ENCODE measurements around the gene OR1L8. TPM values are rescaled to one million over a fixed set of nuclear protein-coding genes. Genes with fewer than 3 reads are reported as not detected.

Gene OR1L8
- total RNA-seq, 1 donor from 2014 or later, result 0.74 TPM

DNA sequence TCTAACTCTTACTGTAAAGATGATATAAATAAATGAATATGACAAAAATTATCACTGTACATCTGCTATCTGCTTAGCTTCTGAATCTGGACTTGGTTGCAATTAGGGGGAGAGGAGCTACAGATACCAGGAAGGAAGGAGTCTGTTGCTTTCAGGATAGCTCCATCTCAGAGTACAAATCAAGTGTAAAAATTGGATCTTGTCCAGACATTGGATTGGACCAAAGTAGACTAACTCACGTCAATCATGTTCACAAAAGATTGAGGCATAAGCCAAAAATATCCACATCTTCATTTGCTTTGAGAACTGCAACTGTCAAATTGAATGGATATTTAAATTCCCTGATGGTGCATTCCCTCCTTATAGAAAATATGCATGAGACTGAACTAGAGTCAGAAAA is 22.5 kb upstream of the OR1L8 start:
- DNase-seq (ENCODE audit: extremely low spot score in 2 of 2), result no peak
- H3K9me3 ChIP-seq, result no peaks in the 10 kb centered on the region
- no peaks in the 10 kb centered on the region for H3K27me3 ChIP-seq
- no peaks in the 10 kb centered on the region for H3K4me1 ChIP-seq
- H3K27ac ChIP-seq, result no peak overlapping the region
- TF ChIP-seq POLR2AphosphoS5 (IDR thresholded peaks at IDR 0.05; ENCODE audit: insufficient read depth in 1 of 2, low read depth in 1 of 2) (no peak), POLR2A (IDR thresholded peaks at IDR 0.05) (no peak)
- TF ChIP-seq, protein P1, sequence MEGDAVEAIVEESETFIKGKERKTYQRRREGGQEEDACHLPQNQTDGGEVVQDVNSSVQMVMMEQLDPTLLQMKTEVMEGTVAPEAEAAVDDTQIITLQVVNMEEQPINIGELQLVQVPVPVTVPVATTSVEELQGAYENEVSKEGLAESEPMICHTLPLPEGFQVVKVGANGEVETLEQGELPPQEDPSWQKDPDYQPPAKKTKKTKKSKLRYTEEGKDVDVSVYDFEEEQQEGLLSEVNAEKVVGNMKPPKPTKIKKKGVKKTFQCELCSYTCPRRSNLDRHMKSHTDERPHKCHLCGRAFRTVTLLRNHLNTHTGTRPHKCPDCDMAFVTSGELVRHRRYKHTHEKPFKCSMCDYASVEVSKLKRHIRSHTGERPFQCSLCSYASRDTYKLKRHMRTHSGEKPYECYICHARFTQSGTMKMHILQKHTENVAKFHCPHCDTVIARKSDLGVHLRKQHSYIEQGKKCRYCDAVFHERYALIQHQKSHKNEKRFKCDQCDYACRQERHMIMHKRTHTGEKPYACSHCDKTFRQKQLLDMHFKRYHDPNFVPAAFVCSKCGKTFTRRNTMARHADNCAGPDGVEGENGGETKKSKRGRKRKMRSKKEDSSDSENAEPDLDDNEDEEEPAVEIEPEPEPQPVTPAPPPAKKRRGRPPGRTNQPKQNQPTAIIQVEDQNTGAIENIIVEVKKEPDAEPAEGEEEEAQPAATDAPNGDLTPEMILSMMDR (IDR thresholded peaks at IDR 0.05), result no peak
- H3K36me3 ChIP-seq, result no peaks in the 10 kb centered on the region
- intact Hi-C loops (cut with DNase I), result no loop called here
- no peak overlapping the region for H3K4me3 ChIP-seq

DNA sequence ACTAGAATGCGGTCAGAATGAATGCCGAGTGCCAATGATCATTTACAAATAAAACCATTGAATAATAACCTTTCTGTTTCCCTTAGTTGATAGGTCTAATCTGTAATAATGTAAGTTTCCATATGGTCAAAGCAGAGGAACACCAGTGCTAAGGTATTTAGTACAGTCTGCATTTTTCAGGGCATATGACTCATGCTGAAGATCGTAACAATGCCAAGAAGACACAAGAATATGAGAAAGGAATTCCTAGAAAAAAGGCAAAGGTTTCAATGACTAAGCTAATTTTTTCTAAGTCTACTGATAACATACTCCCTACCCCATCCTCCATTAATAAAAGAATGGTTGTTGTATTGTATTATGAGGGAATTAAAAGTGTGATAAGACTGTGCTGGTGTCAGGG is 2.8 kb downstream of the OR1L8 start:
- Histone ChIP-seq H3K36me3 (no peaks in the 10 kb centered on the region), H3K4me3 (no peak overlapping the region), H3K9me3 (no peaks in the 10 kb centered on the region), H3K27me3 (no peaks in the 10 kb centered on the region), H3K4me1 (no peaks in the 10 kb centered on the region), H3K27ac (no peak overlapping the region)
- TF ChIP-seq POLR2A (IDR thresholded peaks at IDR 0.05), result no peak
- TF ChIP-seq POLR2AphosphoS5 (IDR thresholded peaks at IDR 0.05; ENCODE audit: insufficient read depth in 1 of 2, low read depth in 1 of 2), result no peak
- TF ChIP-seq, protein P1 (IDR thresholded peaks at IDR 0.05), result no peak
- DNase-seq (ENCODE audit: extremely low spot score in 2 of 2), result no peak
- intact Hi-C loops (cut with DNase I), result no loop called here

DNA sequence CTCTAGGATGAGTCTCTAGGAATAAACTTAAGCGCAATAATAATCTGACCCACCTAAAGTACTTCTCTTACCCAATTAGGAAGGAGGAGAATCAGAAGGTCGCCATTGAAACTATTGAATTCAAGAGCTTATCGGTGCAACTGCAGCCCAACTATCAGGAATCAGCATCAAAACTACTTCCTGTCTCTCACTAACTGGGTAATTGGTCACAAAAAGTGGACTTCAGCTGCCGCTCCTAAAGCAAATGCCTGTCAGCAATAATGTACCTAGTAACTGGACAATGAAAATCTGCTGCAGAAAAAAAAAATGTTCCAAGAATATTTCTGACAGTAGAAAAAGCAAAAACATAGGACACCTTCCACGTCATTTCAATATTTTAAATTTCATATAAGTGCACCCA is 3.3 kb downstream of the OR1L8 start:
- Histone ChIP-seq H3K27ac (no peak overlapping the region), H3K9me3 (no peaks in the 10 kb centered on the region), H3K4me3 (no peak overlapping the region), H3K27me3 (no peaks in the 10 kb centered on the region), H3K36me3 (no peaks in the 10 kb centered on the region), H3K4me1 (no peaks in the 10 kb centered on the region)
- no peak for TF ChIP-seq POLR2A (IDR thresholded peaks at IDR 0.05)
- intact Hi-C loops (cut with DNase I), result no loop called here
- no peak for DNase-seq (ENCODE audit: extremely low spot score in 2 of 2)

DNA sequence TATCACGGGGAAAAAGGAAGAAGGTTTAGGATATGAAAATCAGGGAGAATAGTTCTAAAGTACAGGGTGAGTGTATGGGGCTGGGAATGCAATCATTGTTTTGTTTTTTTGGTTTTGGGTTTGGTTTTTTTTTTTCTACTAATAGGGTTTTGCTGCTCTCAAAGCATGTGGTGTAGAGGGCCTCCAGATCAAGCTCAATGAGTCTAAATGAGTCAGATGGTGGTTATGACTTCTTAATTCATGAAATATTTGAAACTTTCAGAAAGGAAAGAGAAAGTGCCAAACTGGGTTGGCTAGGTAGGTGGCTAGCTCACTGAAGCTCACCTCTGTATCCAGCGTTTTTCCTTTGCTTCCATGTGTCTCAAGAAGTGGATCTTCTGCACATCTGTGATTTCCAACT is 10.7 kb downstream of the OR1L8 start:
- no peak overlapping the region for H3K4me3 ChIP-seq
- H3K4me1 ChIP-seq, result no peaks in the 10 kb centered on the region
- no peaks in the 10 kb centered on the region for H3K9me3 ChIP-seq
- intact Hi-C loops (cut with DNase I), result no loop called here
- TF ChIP-seq POLR2A (IDR thresholded peaks at IDR 0.05) (no peak), POLR2AphosphoS5 (IDR thresholded peaks at IDR 0.05; ENCODE audit: insufficient read depth in 1 of 2, low read depth in 1 of 2) (no peak)
- TF ChIP-seq, protein P1 (IDR thresholded peaks at IDR 0.05), result no peak
- H3K36me3 ChIP-seq, result no peaks in the 10 kb centered on the region
- no peak for DNase-seq (ENCODE audit: extremely low spot score in 2 of 2)
- no peak overlapping the region for H3K27ac ChIP-seq
- no peaks in the 10 kb centered on the region for H3K27me3 ChIP-seq

DNA sequence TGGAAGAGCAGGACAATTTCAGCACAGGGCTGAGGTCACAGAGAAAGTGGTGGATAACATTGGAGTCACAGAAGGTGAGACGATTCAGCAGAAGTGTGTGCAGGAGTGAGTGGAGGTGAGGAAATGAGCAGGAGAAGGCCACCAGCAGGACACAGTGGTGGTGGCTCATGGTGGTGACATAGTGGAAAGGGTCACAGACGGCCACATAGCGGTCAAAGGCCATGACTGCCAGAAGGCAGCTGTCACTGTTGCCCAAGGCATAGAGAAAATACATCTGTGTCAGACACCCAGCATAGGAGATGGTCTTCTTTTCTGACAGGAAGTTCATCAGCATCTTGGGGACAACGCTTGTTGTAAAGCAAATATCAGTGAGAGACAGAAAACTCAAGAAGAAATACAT is 15.3 kb downstream of the OR1L8 start:
- Histone ChIP-seq H3K27me3 (no peaks in the 10 kb centered on the region), H3K9me3 (no peaks in the 10 kb centered on the region), H3K4me3 (no peak overlapping the region), H3K27ac (no peak overlapping the region), H3K4me1 (no peaks in the 10 kb centered on the region), H3K36me3 (no peaks in the 10 kb centered on the region)
- DNase-seq (ENCODE audit: extremely low spot score in 2 of 2), result no peak
- TF ChIP-seq, protein P1 (IDR thresholded peaks at IDR 0.05), result no peak
- TF ChIP-seq POLR2A (IDR thresholded peaks at IDR 0.05), result no peak
- no peak for TF ChIP-seq POLR2AphosphoS5 (IDR thresholded peaks at IDR 0.05; ENCODE audit: insufficient read depth in 1 of 2, low read depth in 1 of 2)
- intact Hi-C loops (cut with DNase I), result no loop called here
